Stimulated activated CD8-positive, alpha-beta memory T cell treated with anti-CD3 and anti-CD28 coated beads, Interleukin-12 subunit alpha, Interleukin-12 subunit beta, amount 100 ng/mL, for 24 hours (primary cell): ENCODE measurements around the gene GSTM3.
"Not testable (repeated sequence)": the region's sequence is repeated elsewhere in the genome, so short reads cannot be mapped to it uniquely, and the experiment has no call there.

ENCODE experiments used
- DNase-seq: peaks from one replicate; pipeline ENCODE4 v3.0.0-alpha.2; 2020; ENCODE audit errors: extremely low read depth

GSTM3 gene

GRCh38 chr1:109697861-109698260 lies 43.0 kb downstream of the GSTM3 start:
- not testable (repeated sequence) for DNase-seq

GRCh38 chr1:109697066-109697465 lies 43.8 kb downstream of the GSTM3 start:
- DNase-seq, result no peak

GRCh38 chr1:109695138-109695537 lies 45.7 kb downstream of the GSTM3 start:
- DNase-seq, result not testable (repeated sequence)

GRCh38 chr1:109694400-109694799 lies 46.4 kb downstream of the GSTM3 start:
- not testable (repeated sequence) for DNase-seq

DNA sequence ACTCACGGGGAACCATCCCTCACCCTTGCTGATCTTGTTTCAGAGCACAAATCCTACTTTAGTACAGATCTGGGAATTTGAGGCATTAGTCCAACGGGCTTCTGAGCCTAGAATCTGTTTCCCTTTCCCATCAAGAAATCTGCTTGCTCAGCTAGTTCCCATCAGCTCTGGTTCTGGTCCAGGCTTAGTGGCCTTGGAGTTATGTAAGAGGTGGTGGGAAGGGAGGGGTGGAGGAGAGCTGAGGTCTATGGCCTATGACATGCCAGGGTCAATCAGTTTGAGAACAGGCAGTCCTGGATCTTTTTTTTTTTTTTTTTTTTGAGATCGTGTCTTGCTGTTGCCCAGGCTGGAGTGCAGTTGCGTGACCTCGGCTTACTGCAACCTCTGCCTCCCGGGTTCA lies 49.1 kb downstream of the GSTM3 start:
- DNase-seq, result no peak

- DNase-seq, result no peak
Observed at GRCh38 chr1:109689844-109690405, 50.9 kb downstream of the GSTM3 start.

- no peak for DNase-seq
Observed at GRCh38 chr1:109687641-109688499, 53.0 kb downstream of the GSTM3 start, which contains the start of gene GSTM1. GSTM1 (plus strand) TSS chr1:109687817; CDS start chr1:109687874, 57 bp downstream.

DNA sequence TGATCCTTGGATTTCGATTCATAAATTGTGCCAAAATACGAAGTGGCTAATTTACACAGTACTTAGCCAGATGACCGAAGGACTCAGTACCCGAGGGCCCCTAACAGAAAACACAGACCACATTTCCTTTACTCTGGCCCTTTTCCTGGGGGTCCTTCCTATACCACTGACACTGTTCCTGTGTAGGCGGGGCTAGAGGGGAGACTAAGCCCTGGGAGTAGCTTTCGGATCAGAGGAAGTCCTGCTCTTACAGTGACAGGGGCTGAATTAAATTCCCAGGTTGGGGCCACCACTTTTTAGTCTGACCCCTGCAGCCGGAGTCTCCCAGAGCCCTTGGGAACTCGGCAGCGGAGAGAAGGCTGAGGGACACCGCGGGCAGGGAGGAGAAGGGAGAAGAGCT lies 53.7 kb downstream of the GSTM3 start:
- not testable (repeated sequence) for DNase-seq

DNA sequence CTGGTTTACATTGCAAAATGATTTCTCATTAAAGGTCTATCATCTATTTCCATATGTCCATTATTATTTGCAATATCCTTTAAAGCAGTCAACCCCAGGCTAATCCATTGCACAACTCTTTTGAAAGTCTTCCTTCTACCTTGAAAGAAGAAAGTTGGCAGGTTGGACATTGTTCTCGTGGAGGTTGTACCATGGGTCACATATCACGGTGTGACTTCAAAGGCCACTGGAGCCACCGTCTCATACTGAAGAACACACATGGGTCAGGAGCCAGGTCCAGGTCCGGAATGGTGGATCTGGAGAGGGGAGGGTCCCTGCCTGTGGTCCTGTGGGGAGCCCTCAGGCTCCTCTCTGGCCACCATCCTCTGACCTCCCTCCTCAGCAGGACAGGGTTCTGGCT lies 54.9 kb downstream of the GSTM3 start:
- DNase-seq, result not testable (repeated sequence)

DNA sequence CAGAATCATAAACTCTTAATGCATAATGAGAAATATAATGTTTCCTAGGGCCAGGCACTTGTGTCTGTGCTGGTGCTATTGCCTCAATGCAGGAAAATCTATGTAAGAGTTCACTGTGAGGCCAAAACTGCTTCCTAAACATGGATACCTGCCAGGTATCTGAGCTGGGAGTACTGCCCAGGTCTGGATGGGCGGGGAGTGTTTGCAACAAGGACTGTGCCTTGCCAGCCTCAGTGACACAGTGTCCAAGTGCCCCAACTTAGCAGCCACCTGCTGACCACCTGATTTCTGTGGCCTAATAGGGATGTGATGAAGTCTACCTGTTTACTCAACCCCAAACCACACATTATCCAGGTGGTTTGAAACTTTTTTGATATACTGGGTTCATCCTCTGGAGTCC lies 55.4 kb downstream of the GSTM3 start:
- DNase-seq, result not testable (repeated sequence)

DNA sequence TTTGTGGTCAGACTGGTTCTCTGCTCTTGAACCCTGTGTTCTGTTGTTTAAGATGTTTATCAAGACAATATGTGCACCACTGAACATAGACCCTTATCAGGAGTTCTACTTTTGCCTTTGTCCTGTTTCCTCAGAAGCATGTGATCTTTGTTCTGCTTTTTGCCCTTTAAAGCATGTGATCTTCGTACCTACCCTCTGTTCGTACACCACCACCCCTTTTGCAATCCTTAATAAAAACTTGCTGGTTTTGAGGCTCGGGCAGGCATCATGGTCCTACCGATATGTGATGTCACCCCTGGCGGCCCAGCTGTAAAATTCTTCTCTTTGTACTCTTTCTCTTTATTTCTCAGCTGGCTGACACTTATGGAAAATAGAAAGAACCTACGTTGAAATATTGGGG lies 56.1 kb downstream of the GSTM3 start:
- DNase-seq, result not testable (repeated sequence)
